Hypothalamus (tissue), 51 donors: Measurements from ENCODE around the gene C4orf50.

Experiments
- DNase-seq, 51 donors: peaks; one replicate each; lab custom pipeline; 2025; lab: John Stamatoyannopoulos, UW

The C4orf50 gene

DNA sequence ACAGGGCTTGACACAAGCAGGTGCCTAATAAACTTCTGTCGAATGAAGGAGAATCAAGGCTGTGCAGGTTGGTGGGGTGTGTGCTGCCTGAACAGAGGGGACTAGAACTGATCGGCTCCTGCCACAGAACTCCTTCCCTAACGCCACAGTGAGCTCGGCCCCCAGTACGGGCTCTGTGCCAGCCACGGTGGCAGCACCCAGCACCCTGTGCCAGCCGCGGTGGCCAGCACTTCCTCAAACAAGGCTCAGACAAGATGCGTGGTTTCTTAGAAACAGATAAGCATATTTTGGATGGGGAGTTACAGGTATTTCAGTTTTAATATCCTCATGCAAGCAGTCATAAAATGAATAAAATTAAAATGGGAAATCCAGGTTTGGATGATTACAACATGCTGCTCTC, 26.0 kb upstream of the C4orf50 start:
- DNase-seq, result no peak

DNA sequence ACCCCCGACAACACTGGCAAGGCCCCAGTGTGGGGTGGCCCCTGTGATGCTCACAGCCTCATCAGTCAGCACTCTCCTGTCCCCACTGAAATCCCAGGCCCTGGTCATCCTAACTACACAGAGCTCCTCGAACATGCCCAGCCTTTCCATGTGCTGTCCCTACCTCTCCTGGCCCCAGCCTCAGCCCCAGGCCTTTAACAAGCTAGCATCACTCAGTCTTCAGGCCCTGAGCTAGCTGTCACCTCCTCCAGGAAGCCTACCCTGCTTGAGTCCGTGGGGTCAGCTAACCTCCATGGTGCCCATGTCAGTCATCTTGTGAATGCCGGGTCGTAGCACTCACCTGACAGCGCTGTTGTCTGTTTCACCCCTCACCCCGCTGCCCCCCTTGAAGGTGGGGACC, 25.6 kb upstream of the C4orf50 start:
- DNase-seq, result no peak

DNA sequence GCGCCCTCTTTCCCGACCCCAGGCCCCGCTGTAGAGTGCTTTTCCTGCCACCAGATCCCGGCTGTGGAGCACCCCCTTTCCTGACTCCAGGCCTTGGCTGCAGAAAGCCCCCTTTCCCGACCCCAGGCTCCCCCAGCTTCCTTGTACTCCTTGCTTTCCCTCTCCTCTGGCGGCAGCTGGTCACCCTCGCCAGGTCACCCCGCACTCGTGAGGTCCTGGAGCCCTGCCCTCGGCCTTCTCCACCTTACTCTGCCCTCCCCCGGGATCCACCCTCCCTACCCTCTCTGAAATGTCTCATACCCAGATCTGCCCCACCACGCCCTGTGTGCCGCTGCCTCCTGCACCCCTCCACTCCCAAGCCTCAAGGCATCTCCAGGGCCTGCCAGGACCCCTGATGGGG, 25.0 kb upstream of the C4orf50 start:
- no peak for DNase-seq

DNA sequence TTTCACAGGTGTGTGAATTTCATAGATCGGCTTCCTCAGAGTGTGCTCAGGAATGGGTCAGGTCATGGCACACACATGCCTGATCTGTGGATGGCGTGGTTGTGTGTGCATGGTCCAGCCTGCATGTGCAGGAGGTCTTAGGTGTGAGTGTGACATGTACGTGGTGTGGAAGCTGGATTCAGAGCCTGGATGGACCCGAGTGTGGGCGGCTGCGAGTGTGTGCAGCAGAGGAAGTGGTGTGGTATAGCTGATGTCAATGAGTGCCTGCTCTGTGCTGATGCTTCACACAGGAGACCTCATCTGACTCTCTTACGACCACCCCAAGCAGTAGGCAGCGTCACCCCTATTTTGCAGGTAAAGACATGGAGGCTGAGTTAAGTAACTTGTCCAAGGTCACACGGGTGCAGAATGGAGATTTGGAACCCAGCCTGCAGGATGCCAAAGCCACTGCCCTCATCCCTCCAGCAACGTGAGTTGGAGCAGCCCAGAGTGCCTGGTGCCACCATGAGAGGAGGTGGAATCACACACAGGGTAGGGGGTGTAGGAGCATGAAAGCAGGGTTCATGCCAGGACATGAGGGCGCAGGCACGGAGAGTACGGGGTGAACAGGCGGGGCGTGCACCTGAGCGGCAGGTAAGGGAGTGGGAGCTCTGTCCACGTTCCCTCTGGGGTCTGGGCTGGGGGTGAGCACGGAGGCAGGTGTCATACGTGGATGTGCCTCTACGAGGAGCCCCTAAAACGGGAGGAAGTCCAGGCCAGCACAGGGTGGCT, 24.2 kb upstream of the C4orf50 start:
- DNase-seq, result no peak

DNA sequence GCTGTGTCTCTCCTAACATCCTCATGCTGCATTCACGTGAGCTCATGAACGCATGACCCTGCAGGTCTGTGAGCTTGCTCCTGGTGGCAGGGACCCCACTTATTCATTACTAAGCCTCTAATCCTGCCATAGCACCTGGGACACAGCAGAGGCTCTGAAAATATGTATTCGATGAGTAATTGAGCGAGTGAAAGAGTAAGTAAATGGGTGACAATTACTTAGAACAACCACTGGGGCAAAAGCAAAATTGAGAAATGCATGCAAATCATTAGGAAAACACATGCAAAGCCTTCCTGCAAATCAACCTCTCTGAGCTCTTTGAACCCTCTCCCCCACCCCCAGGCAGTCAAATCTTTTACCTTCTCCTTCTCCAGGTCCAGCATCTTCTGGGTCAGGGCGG, 23.6 kb upstream of the C4orf50 start:
- DNase-seq, result no peak

DNA sequence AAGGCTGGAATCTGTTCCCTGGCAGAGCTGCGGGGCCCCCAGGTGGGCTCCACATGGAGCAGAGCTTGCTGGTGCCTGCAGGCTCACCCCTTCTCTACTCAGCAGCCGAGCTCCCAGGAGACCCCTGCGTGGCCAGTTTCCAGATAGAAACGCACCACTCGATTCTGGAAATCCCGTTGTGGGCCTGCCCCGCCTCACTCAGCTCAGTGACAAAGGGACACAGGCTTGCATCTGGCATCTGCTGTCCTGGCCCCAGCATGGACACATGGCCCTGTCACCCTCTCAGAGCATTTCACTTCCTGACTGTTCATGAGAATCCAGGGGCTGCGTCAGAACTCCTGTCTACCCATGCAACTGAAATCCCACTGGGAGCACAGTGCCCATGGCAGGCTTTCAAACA, 20.5 kb upstream of the C4orf50 start:
- DNase-seq, result no peak

DNA sequence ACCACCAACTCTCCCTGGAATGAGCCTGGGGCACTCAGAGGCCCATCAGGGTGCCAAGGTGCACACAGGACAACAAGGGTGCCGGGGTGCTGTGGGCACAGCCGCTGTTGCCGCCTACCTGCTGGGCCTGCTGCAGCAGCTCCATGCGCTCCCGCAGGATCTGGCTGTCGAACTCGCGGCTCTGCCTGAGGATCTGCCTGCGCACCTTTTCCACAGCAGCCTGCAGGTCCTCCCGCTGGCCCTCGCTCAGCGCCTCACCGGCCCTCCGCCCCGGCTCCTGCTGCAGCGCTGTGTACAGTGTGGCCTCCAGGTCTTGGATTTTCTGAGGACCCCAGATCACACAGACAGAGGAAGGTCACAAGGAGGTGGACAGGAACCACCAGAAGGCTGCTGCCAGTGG, 17.6 kb upstream of the C4orf50 start:
- no peak for DNase-seq

DNA sequence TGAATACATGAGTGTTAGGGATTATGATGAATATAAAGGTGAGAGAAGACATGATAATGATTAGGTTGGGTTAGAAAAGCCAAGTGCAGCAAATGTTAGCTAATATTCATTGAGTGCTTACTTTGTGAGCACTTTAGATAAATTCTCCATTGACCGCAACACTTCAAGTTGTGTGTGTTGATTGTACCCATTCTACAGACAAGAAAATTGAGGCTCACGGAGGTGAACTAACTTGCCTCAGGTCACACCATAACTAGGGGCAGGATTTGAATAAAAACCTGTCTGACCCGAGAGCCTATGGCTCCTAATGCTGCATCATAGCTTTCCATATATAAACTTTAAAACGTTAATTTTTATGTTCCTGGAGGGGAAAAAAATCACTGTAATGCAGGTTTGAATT, 15.2 kb upstream of the C4orf50 start:
- no peak for DNase-seq

DNA sequence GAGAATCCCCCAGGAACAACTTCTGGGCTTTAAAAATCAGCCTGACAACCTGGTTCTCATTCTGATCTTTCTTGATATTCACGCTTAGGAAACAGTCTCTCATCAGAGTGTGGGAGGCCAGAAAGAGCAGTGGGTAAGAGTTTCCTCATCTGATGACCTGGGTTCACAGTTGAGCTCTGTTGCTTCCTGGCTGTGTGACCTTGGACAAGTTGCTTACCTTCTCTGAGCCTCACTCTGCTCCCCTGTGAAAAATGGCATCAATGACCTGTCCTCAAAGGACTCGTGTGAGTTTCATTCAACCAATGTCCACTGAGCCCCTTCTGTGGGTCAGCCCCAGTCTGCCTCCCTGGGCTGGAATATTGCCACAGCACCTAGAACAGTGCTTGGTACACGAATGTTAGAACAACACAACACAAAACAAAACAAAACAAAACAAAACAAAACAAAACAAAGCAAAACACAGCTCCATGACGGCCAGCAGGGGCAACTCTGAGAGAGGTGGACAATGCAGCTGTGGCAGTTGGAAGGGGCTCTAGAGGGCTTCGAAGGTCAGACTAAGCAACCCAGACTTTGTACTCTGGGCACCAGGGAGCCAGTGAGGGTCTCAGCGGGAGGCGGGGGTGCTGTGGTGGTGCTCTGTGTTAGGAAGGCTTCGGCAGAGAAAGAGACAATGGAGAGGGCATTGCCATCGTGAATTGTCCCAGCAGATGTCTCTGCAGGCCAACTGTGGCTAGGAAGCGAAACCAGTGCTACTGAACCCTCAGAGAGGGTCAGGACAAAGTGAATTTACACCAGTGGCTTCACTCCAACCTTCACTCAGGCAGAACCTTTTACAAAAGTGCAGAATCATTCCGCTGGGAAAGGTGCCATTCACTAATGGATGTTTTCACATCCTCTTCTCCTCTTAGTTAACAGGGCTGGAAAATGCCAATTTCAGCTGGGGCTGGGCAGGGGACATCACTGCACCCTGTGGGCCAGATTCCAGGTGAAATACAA, 14.3 kb upstream of the C4orf50 start:
- peak in 29 of 51 donors; percentile 8 to 75 (median 53) for DNase-seq

DNA sequence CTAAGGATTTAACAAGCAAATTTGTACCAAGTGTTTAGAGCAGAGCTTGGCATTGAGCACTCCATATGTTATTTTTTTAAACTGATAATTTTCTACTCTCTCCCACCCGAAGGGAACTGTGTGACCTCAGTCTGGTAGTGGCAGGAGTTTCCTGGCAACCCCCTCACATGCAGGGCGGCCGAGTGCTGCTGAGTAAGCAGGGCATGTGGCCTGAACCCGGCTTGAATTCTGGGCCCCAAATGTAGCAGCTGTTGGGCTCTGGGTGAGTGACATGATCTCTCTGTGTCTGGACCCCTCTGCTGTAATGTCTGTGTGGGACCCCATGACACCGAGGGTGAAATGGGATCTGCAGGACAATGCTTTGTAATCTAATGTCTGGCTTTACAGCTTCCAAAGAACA, 13.6 kb upstream of the C4orf50 start:
- peak in 3 of 51 donors; percentile 8 to 20 (median 16) for DNase-seq

DNA sequence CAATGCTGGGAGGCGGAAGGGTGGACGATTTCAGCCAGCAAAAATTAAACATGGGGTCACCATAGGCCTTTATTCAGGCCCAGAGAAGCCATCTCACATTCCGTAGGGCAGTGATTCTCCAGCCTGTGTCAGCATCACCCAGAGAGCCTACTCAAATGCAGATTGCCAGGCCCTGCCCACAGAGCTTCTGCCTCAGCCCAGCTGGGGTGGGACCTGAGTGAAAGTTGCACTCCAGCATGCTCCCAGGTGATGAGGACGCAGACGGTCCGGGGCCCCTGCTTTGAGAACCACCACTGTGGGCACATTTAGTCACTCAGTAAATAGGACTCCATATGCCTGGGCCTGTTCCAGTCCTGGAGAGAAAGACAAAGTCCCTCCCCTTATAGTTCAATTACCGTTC, 12.4 kb upstream of the C4orf50 start:
- DNase-seq, result no peak

DNA sequence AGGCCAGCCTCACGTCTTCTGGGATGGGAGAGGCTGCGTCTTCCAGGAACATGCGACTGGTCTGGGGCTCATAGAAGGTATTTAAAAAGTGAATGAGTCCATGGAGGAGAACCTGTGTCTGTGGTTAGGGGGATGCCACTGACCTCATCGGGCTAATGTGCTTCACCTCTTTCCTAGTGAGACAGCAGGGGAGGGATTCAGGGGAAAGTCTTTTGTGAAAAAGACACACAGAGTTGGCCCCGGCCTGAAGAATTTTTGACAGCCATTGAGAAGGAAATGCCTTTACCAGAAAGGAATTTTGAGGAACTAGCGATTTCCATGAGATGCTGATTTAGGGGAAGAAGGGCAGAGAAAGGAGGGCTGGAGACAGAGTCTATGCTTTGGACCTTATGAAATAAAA, 11.0 kb upstream of the C4orf50 start:
- DNase-seq, result no peak

DNA sequence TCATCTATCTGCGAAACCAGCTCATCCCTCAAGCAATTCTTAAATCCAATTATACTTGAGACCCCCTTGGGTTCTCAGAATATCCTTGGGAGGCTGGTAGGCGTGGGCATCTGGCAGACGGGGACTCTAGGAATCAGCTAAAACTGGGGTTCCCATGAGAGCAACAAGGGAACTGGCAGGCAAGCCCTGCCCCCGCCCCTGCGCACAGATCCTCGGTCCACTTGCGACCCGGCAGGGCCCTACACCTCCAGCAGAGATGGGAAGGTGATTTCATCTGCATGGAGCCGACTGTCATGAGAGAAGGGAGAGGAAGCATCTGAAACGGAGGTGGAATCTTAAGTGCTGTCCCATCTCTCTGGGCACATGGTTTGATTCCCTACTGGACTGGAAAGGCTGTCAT, 9.9 kb upstream of the C4orf50 start:
- DNase-seq, result no peak

DNA sequence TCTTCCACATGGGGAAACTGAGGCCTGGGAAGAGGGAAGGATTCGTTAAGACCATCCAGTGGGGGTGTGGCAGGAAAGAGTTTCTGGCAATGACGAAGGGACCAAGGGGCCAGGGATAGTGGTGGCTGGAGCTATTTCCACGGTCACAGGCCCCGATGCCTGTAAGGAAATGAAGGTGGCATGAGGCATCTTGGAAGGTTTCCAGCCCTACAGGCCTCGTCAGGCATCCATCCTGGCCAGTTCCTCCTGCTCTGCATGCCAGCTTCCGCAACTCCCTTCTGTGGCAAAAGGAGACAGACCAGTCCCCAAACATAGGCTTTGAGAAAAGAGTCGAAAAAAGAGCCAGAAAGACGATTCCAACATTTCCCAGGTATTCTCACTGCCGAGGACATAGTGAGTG, 9.2 kb upstream of the C4orf50 start:
- DNase-seq, result no peak

DNA sequence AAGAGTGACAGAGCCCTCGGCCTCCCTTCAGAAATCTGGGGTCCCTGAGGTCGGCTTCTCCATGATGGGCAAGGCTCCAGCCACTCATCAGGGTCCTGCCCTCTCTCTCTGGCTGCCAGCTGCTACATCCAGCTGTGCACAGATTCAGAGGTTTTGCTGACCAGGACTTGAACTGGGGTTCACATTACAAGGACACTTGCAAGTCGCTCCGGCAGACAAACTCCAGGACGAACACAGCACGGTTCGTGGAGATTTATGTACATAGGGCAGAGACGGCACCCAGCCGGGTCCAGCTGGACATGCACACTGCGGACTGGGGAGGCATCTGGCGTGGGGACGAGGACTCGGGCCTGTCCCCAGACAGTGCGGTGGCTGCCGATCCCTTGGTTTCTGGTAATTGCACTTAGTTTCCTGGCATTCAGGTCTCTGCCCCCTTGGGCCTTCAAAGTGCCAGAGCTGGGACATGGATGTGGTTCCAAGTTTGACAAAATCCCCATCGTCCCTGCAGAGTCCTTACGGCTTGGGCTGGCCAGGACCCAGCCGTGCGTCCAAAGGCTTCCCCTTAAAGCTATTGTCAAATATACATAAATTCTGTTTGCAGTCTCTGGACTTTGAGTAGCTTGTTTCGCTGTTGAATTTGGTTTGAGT, 6.2 kb upstream of the C4orf50 start:
- DNase-seq, result no peak

DNA sequence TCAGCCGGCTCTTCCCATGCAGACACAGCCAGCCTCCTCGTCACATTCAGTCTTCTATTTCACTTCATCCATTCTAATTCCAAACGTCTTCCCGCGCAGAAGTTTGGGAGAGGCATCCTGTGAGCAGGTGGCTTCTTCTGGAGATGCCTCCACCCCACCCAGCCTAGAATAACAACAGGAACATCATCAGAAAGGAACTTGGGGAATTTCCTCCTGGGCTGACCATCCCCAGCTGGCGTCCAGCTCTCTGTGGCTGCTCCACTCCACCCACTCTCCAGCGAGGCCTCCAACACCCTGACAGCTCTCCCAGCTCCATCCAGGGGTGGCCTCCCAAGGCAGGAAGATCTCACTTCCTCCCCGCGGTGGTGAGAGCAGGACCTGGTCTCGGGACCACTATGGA, 5.5 kb upstream of the C4orf50 start:
- no peak for DNase-seq

DNA sequence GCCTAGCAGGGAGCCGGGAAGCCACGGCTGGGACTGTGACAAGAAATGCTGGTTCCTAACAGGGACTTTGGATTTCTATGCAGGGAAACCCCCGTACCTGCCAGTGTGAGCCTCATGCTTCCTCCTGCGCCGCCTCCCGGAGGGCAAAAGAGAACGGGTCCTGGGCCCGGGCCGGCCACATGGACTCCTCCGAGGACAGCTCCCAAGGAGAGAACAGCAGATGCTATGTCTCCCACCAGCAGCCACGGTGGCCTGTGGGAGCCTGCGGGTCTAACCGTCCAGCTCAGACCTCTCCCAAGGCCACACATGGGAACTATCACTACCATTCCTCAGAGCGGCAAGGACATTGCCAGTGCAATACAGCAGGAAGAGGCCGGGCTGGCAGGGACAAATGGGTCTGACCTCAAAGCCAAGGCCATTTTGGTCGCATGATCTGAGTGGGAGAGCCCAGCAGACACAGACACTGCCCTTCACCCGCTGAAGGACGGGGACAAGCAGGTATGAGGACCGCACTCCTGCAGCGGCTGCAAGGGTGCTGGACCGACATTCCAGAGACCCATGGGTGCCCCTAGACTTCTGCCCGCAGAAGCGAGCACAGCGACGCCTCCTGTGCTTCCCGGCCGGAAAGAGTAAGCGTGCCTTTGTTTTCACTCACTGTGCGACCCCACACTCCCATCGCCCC, 4.5 kb upstream of the C4orf50 start:
- DNase-seq, result no peak

DNA sequence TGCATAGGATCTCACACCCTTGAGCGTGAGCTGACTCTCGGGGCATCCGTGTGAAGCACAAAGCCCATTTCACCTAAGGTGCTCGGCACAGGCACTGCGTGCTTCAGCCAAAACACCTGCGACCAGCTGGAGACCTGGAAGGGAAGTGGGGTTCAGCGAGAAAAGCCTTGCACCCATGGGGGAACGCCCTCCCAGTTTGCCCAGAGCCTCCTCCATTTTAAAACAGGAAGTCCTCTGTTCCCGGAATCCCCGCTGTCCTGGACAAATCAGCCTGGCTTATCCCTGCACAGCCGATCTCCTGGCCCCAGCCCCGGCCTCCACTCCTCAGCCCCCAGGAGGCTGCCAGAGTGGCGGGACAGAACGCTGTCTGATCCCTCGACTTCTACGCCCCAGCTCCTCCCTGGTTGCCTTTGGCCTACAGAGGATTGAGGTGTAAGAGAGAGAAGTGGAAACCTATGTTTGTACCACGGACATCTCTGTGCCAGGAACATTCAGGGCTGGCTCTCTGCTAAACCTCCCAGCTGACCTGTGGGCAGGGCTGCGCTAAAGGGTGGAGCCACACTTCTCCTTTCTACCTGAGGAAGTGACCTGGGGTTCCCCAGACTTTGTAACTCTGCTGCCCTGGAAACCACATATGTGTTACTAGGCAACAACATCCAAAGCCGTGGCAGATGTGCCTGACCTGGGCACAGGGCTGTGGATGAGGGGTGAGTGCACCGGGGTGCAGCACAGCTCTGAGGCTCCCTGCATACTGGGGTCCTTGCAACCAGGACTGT, 3.8 kb upstream of the C4orf50 start:
- no peak for DNase-seq

DNA sequence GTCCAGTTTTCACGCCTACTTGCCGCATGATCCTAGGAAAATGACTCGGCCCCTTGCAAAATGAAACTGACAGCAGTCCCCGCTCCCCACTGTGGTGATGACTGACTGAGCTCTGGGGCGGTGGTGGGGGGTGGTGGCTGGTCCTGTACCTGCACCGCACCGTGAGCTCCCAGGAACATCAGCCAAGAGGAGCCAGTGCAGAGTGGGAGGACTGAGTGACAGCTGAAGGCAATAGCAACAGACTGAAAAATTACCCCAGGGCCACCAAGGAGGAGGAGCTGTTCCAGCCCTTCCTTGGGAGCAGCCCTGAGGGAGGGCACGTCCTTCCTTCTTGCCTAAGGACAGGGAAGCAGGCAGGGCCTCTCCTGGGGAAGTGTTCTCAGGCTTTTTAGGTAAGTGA, 2.4 kb upstream of the C4orf50 start:
- no peak for DNase-seq
